IMR-90 (cell line): ENCODE results near the gene ADAMTS3. TPM values are rescaled to one million over a fixed set of nuclear protein-coding genes. Genes with fewer than 3 reads are reported as not detected.

Source experiments
- ATAC-seq: fragments of 200-7000 bp; cut with Tn5 transposase; 2 replicates; pipeline ENCODE4 v1.9.1; 2020; ENCODE audit warnings: low read depth, mild to moderate bottlenecking, moderate library complexity
- BruUV-seq: library from RNA; stranded (reverse); fragments of 400-500 nt; replicated peaks from 2 replicates; lab custom pipeline; 2021; lab: Mats Ljungman, UMichigan
- CTCF ChIA-PET: fragments of 300-600 bp; formaldehyde crosslinking; extraction: SDS; loops from one replicate; lab custom pipeline; 2021; ENCODE audit warnings: antibody characterized with exemption; lab: Yijun Ruan, JAX
- POLR2A ChIA-PET: fragments of 300-600 bp; sonication (Branson Sonifier 250); formaldehyde crosslinking; loops from one replicate; lab custom pipeline; 2022; ENCODE audit warnings: antibody characterized with exemption; ENCODE audit not compliant: unreplicated experiment; lab: Charles Lee
- DNase-seq: peaks from one replicate; pipeline ENCODE4 v3.0.0; 2013
- H2AFZ ChIP-seq: replicated peaks from 2 replicates; pipeline ENCODE3; 2013; ENCODE audit warnings: low read length, mild to moderate bottlenecking; ENCODE audit not compliant: poor library complexity
- H2AK5ac ChIP-seq: 2 replicates; pipeline ENCODE4 v1.6.1; 2013; ENCODE audit warnings: low read depth, low read length, inconsistent platforms
- H2AK9ac ChIP-seq: replicated peaks from 2 replicates; pipeline ENCODE3; 2013; ENCODE audit warnings: mild to moderate bottlenecking, low read depth, low read length, moderate library complexity; ENCODE audit not compliant: poor library complexity
- H2BK120ac ChIP-seq: 2 replicates; pipeline ENCODE4 v1.6.1; 2013; ENCODE audit warnings: low read depth, low read length, inconsistent platforms
- H2BK15ac ChIP-seq: 3 replicates; pipeline ENCODE4 v1.6.1; 2013; ENCODE audit warnings: low read depth, low read length, inconsistent platforms
- H2BK20ac ChIP-seq: 2 replicates; pipeline ENCODE4 v1.6.1; 2013; ENCODE audit warnings: low read depth, mild to moderate bottlenecking, inconsistent platforms, low read length, moderate library complexity
- H2BK5ac ChIP-seq: 2 replicates; pipeline ENCODE4 v1.6.1; 2013; ENCODE audit warnings: mild to moderate bottlenecking, low read depth, low read length, inconsistent platforms; ENCODE audit not compliant: poor library complexity, severe bottlenecking
- H3K14ac ChIP-seq: replicated peaks from 2 replicates; pipeline ENCODE4 v1.6.1; 2013; ENCODE audit warnings: low read depth, low read length, inconsistent platforms
- H3K18ac ChIP-seq: 2 replicates; pipeline ENCODE4 v1.6.1; 2013; ENCODE audit warnings: low read depth, low read length, control low read depth
- H3K23ac ChIP-seq: 2 replicates; pipeline ENCODE4 v1.6.1; 2013; ENCODE audit warnings: low read depth, low read length, inconsistent platforms
- H3K27ac ChIP-seq: 2 replicates; pipeline ENCODE4 v1.5.1; 2013; ENCODE audit warnings: mild to moderate bottlenecking, control low read depth, low read length; ENCODE audit not compliant: insufficient read depth
- H3K27me3 ChIP-seq: 2 replicates; pipeline ENCODE4 v1.6.1; 2013; ENCODE audit warnings: low read length; ENCODE audit not compliant: control insufficient read depth, insufficient read depth
- H3K36me3 ChIP-seq: 2 replicates; pipeline ENCODE4 v1.6.1; 2013; ENCODE audit warnings: low read length, mixed read lengths; ENCODE audit not compliant: control insufficient read depth, insufficient read depth
- H3K4ac ChIP-seq: 2 replicates; pipeline ENCODE4 v1.6.1; 2013; ENCODE audit warnings: low read depth, low read length, inconsistent platforms
- H3K4me1 ChIP-seq: 2 replicates; pipeline ENCODE4 v1.6.1; 2013; ENCODE audit warnings: low read length, mixed read lengths; ENCODE audit not compliant: control insufficient read depth, insufficient read depth
- H3K4me2 ChIP-seq: 2 replicates; pipeline ENCODE4 v1.6.1; 2013; ENCODE audit warnings: low read depth, mild to moderate bottlenecking, control low read depth, low read length, moderate library complexity
- H3K4me3 ChIP-seq: 2 replicates; pipeline ENCODE4 v1.5.1; 2013; ENCODE audit warnings: low read depth, mild to moderate bottlenecking, control low read depth, low read length, moderate library complexity; ENCODE audit not compliant: insufficient read depth
- H3K56ac ChIP-seq: 2 replicates; pipeline ENCODE4 v1.6.1; 2013; ENCODE audit warnings: low read length, inconsistent platforms; ENCODE audit not compliant: insufficient read depth; ENCODE audit errors: extremely low read depth
- H3K79me1 ChIP-seq, 2 experiments: 2 replicates each; pipeline ENCODE4 v1.6.1; 2013; ENCODE audit warnings: low read length in 2 of 2, inconsistent platforms in 1 of 2, low read depth in 1 of 2
- H3K9ac ChIP-seq: 2 replicates; pipeline ENCODE4 v1.6.1; 2013; ENCODE audit warnings: low read depth, low read length, control low read depth
- H3K9me1 ChIP-seq: 2 replicates; pipeline ENCODE4 v1.6.1; 2013; ENCODE audit warnings: low read length, inconsistent platforms; ENCODE audit not compliant: insufficient read depth
- H3K9me3 ChIP-seq: 2 replicates; pipeline ENCODE4 v1.6.1; 2013; ENCODE audit warnings: low read length; ENCODE audit not compliant: control insufficient read depth, insufficient read depth
- H4K20me1 ChIP-seq: 2 replicates; pipeline ENCODE4 v1.6.1; 2013; ENCODE audit warnings: low read length, inconsistent platforms; ENCODE audit not compliant: insufficient read depth
- H4K5ac ChIP-seq: 2 replicates; pipeline ENCODE4 v1.6.1; 2013; ENCODE audit warnings: mild to moderate bottlenecking, low read depth, low read length, control low read depth
- H4K8ac ChIP-seq, 2 experiments: 2 replicates each; pipeline ENCODE4 v1.6.1; 2013; ENCODE audit warnings: low read depth in 2 of 2, low read length in 2 of 2, control low read depth in 1 of 2, inconsistent platforms in 1 of 2
- H4K91ac ChIP-seq: 2 replicates; pipeline ENCODE4 v1.6.1; 2013; ENCODE audit warnings: low read depth, low read length, inconsistent platforms; ENCODE audit not compliant: insufficient read depth
- CEBPB ChIP-seq: IDR thresholded peaks from 2 replicates; pipeline ENCODE4 v1.6.1; 2012; ENCODE audit warnings: low read depth, low read length, improper control_type of control experiment
- NFE2L2 ChIP-seq: fragments of 150-350 bp; IDR thresholded peaks from 2 replicates; pipeline ENCODE4 v1.6.1; 2016; ENCODE audit warnings: low read depth, mild to moderate bottlenecking, low read length
- WGBS, 2 experiments: methylation state at CpG; one replicate each; pipeline versions ENCODE4 v1.1.5 to v1.1.7; 2013; ENCODE audit warnings: missing lambda C conversion rate in 2 of 2; ENCODE audit not compliant: insufficient read length in 1 of 2; ENCODE audit errors: extremely low coverage in 2 of 2; 5-methylcytosine and 5-hydroxymethylcytosine counted together
- dilution Hi-C: fragments of 300-500 bp; cut with HindIII; formaldehyde crosslinking; loops from one replicate; pipeline ENCODE4 v1.14.3; 2018; ENCODE audit warnings: low sequenced_read_pairs; ENCODE audit not compliant: unreplicated experiment
- in situ Hi-C: fragments of 300-500 bp; cut with MboI; formaldehyde crosslinking; loops from 3 replicates; pipeline ENCODE4 v1.14.3; 2019; ENCODE audit warnings: low sequenced_read_pairs, inconsistent platforms, mixed read lengths
- intact Hi-C: fragments of 100-400 bp; cut with micrococcal nuclease; formaldehyde crosslinking; loops from 2 replicates; pipeline ENCODE4 v1.10.0; 2022
- polyA plus RNA-seq, 3 experiments: library from polyadenylated mRNA; depleted of rRNA; stranded (reverse); fragments of >200 nt; gene quantifications; 2 replicates each; pipeline ENCODE4 v1.2.3, GENCODE V29; 2012; ENCODE audit warnings: low replicate concordance in 1 of 3
- total RNA-seq: library from RNA; depleted of rRNA; stranded (reverse); fragments of >200 nt; gene quantifications from 2 replicates; pipeline ENCODE4 v1.2.3, GENCODE V29; 2012

The ADAMTS3 gene
- total and polyA plus RNA-seq, 2 of the 4 experiments (the other 2 are of a cell fraction), result 0.68 to 2.9 TPM

DNA sequence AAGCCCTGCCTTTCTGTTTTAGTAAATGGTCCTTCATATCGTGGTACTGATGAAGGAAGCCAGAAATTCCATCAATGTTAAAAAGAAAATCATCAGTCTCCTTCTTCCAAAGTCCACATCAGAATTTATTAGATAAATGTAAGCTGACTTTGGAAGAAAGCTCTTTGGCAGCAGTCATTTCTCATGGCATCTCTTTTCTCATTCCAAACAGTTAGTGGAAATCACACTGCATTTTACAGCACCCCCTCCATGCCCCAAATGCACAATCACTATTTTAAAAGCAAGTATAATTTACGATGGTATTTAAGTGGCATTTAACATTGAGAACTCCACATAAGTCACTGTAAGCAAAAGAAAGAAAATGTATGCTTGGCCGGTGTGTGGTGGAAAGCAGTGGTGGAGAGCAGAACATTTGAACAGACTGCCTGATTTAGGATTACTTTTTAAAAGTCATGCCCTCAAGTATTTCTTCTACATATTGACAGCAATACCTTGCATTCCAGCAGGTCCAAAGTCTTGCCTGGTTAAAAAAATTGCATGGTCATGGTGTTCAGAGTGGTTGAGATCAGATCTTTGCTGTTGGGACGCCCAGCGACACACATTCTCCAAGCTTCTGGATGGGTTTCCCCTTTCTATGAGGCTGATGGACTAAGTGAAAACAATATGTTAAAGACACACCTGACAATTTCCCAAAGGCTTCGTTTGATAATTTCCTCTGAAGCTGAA is 248.6 kb downstream of the ADAMTS3 start:
- H3K18ac ChIP-seq, result no peak overlapping the region
- no peaks in the 10 kb centered on the region for H3K36me3 ChIP-seq
- in situ Hi-C loops (loop anchor here (25.0 kb wide), 1 partner anchor 717 kb away; no protein-coding TSS in a partner anchor), intact Hi-C loops (loop anchor here (10.0 kb wide), 1 partner anchor 704 kb away; no protein-coding TSS in a partner anchor), dilution Hi-C loops (no loop called here)
- H3K9me1 ChIP-seq, result no peaks in the 10 kb centered on the region; the same call in 1 of the 2 replicates
- no peak overlapping the region for H2BK20ac ChIP-seq
- H3K23ac ChIP-seq, result no peak overlapping the region
- H3K27ac ChIP-seq, result no peak overlapping the region
- H2AFZ ChIP-seq, result no peak overlapping the region
- no peak overlapping the region for H3K4me3 ChIP-seq
- no peak overlapping the region for H2AK5ac ChIP-seq
- no peaks in the 10 kb centered on the region for H3K79me1 ChIP-seq
- ATAC-seq, result no peak
- no peak overlapping the region for H2AK9ac ChIP-seq
- no peak overlapping the region for H4K5ac ChIP-seq
- no peak overlapping the region for H2BK15ac ChIP-seq
- no peak overlapping the region for H3K4ac ChIP-seq
- H4K20me1 ChIP-seq, result no peaks in the 10 kb centered on the region
- no peaks in the 10 kb centered on the region for H3K9me3 ChIP-seq
- no peak overlapping the region for H4K91ac ChIP-seq
- DNase-seq, result no peak
- CTCF ChIA-PET, result interaction anchor here (0.6 kb wide), 1 partner anchor 176 kb away, joined by 3 read pairs; no protein-coding TSS in a partner anchor
- no peak for TF ChIP-seq CEBPB
- TF ChIP-seq NFE2L2, result 0 out of 2 replicates have a peak, but pooled peaks have one; percentile 11
- H4K8ac ChIP-seq, result 0 out of 4 replicates have a peak overlapping the region, but pooled peaks of 1 of the 2 experiments have one; percentile 2
- no TSS peak for BruUV-seq
- H3K27me3 ChIP-seq, result no peaks in the 10 kb centered on the region
- H3K4me2 ChIP-seq, result peak overlapping the region; percentile 37; the same call in 1 of the 2 replicates
- H3K4me1 ChIP-seq, result 0 out of 2 replicates have a peak, but pooled peaks cover 2% of the 10 kb centered on the region
- H2BK120ac ChIP-seq, result no peak overlapping the region
- no peak overlapping the region for H3K56ac ChIP-seq
- H3K14ac ChIP-seq, result no peak overlapping the region
- no CpG with 5 or more reads among the region's 6 CpGs for WGBS, 2 experiments
- H2BK5ac ChIP-seq, result no peak overlapping the region
- POLR2A ChIA-PET, result no interaction called here
- H3K9ac ChIP-seq, result no peak overlapping the region
